SKM-1 treated with dmso at 0.1 percent for 144 hours (cell line): Measurements from ENCODE around the gene ACTN3.
"Not testable (repeated sequence)": the region's sequence is repeated elsewhere in the genome, so short reads cannot be mapped to it uniquely, and the experiment has no call there.

Experiments
- DNase-seq: peaks from one replicate; lab custom pipeline; 2025; ENCODE audit not compliant: unreplicated experiment; lab: John Stamatoyannopoulos, UW

Gene ACTN3

GRCh38 chr11:66546368-66546965, at the start of gene ACTN3:
Gene ACTN3, plus strand, starts transcription at chr11:66546903. Its CDS starts 35 bp downstream, at chr11:66546938.
- DNase-seq, result no peak

GRCh38 chr11:66497206-66497605, 49.5 kb upstream of the ACTN3 start:
- DNase-seq, result no peak

DNA sequence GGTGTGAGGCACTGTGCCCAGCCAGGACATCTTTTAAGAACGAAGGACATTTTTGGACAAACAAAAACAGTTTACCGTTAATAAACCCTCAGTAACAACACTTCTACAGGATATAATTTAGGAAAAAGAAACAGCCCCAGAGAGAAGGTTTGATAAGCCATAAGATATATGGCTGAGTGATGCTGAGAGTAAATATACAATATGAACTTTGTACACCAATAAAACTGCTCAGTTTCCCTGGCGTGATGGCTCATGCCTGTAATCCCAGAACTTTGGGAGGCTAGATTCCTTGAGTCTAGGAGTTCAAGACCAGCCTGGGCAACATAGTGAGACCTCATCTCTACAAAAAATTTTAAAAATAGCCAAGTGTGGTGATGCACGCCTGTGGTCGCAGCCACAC, 48.2 kb upstream of the ACTN3 start:
- no peak for DNase-seq

- no peak for DNase-seq
Measured at GRCh38 chr11:66505276-66505816, 41.4 kb upstream of the ACTN3 start.

- DNase-seq, result no peak
Measured at GRCh38 chr11:66509131-66509561, 37.6 kb upstream of the ACTN3 start.

DNA sequence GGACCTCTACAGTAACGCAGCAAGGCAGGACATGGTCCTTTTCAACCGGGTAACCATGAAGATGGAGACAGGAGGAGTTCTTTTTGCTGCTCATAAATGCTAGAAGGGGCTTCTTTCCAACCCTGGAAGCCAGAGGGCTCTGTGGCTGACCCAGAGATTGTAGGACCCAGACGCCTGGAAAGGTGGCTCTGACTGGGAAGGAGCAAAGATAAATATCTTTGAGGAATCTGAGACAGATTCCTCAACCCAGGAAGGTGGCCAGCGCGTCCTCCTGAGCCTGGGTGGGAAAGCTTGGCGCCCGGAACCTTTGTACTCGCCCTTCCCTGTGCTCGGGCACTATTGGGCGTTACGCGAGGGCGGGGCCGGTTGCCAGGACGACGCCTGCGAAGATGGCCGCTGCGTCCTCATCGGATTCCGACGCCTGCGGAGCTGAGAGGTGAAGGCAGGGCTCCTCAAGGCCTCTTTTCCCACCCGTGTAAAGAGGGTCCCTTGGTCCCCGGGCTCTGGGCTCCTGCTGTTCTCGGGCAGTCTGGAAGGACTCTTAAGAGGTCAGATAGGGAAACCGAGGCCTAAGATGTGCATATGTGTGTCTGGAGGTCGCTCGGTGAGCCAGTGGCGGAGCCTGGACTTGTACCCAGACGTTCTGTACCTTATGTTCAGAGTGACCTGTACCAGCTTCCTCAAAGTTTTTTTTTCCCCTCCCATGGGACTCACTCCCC, 36.3 kb upstream of the ACTN3 start, which contains the start of gene BBS1:
Gene BBS1, plus strand, starts transcription at position 365 of the 719 bp plus-strand sequence. Its CDS starts 25 bp downstream, at position 390.
- DNase-seq, result peak; percentile 39

- DNase-seq, result no peak
Measured at GRCh38 chr11:66510990-66511339, 35.7 kb upstream of the ACTN3 start.

GRCh38 chr11:66523611-66524010, 23.1 kb upstream of the ACTN3 start:
- no peak for DNase-seq

- DNase-seq, result no peak
Measured at GRCh38 chr11:66524304-66525040, 22.2 kb upstream of the ACTN3 start.

GRCh38 chr11:66529069-66529468, 17.6 kb upstream of the ACTN3 start:
- DNase-seq, result no peak

GRCh38 chr11:66529655-66530054, 17.0 kb upstream of the ACTN3 start:
- DNase-seq, result no peak

GRCh38 chr11:66530927-66531709, 15.6 kb upstream of the ACTN3 start:
- DNase-seq, result no peak

GRCh38 chr11:66531841-66532240, 14.9 kb upstream of the ACTN3 start:
- DNase-seq, result no peak

DNA sequence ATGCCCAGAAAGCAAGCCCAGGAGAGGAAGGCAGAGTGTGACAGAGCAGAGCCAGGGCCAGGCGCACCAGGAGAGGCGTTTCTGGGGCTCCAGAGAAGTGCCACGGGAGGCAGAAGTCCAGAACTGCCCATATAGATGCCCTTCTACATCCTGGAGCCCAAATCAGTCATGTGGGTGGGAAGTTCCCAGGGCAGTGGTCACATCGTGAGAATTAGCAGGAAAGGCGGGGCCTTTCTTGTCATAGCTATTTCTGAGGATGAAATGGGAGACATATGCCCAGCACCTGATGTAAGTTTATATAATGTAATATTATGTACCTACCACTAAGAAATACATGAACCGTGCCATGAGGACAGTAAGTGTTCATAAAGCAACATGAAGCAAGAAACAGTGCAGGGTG, 13.9 kb upstream of the ACTN3 start:
- no peak for DNase-seq

GRCh38 chr11:66539170-66539869, 7.4 kb upstream of the ACTN3 start:
- DNase-seq, result no peak

- no peak for DNase-seq
Measured at GRCh38 chr11:66539870-66540213, 6.9 kb upstream of the ACTN3 start.

- DNase-seq, result not testable (repeated sequence)
Measured at GRCh38 chr11:66540598-66540997, 6.1 kb upstream of the ACTN3 start.

DNA sequence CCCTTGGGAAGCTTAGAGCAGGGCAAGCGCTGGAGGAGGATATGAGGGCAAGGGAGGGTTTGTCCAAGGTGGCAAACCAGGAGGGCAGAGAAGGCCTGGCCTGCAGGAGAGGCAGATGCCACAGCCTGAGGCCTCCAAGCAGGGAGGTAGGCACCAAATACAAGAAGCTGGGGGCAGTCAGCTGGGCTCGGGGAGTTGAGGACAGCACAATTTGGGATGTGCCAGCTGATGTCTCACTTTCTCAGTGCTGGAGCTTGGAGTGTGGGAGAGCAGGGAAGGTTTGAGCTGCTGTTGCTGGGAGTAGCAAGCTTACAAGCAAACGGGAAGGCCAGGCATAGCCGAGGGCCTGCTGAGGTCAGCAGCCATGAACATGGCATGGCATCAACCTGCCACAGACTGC, 4.8 kb upstream of the ACTN3 start:
- DNase-seq, result no peak

GRCh38 chr11:66542362-66542761, 4.3 kb upstream of the ACTN3 start:
- DNase-seq, result no peak

- DNase-seq, result no peak
Measured at GRCh38 chr11:66543263-66544107, 3.2 kb upstream of the ACTN3 start.
